ENCODE measurements around the gene CD164. TPM values are rescaled to one million over a fixed set of nuclear protein-coding genes. Genes with fewer than 3 reads are reported as not detected.
"Not testable (repeated sequence)": the region's sequence is repeated elsewhere in the genome, so short reads cannot be mapped to it uniquely, and the experiment has no call there.

CD164 gene
- total and polyA plus RNA-seq, 9 donors = 165 to 327 (median 244) TPM

GRCh38 chr6:109336221-109336961 lies 45.9 kb downstream of the CD164 start:
- H3K36me3 ChIP-seq (ENCODE audit: control insufficient read depth, insufficient read depth, low read length) = no peaks in the 10 kb centered on the region
- no peaks in the 10 kb centered on the region for H3K27me3 ChIP-seq (ENCODE audit: control insufficient read depth, insufficient read depth, low read length)
- H3K27ac ChIP-seq (ENCODE audit: low read length) = no peak overlapping the region
- no CpG with 5 or more reads among the region's 3 CpGs for WGBS (ENCODE audit: insufficient coverage)
- H3K4me3 ChIP-seq (ENCODE audit: low read length) = no peak overlapping the region
- no peaks in the 10 kb centered on the region for H3K9me3 ChIP-seq (replicated peaks; ENCODE audit: control insufficient read depth, low read depth, low read length)
- no peak for DNase-seq
- H3K4me1 ChIP-seq (ENCODE audit: control insufficient read depth, insufficient read depth, low read length) = peaks cover 18% of the 10 kb centered on the region

- H3K27ac ChIP-seq (ENCODE audit: low read length); H3K36me3 ChIP-seq (ENCODE audit: control insufficient read depth, insufficient read depth, low read length); H3K9me3 ChIP-seq (replicated peaks; ENCODE audit: control insufficient read depth, low read depth, low read length); H3K27me3 ChIP-seq (ENCODE audit: control insufficient read depth, insufficient read depth, low read length); H3K4me1 ChIP-seq (ENCODE audit: control insufficient read depth, insufficient read depth, low read length); H3K4me3 ChIP-seq (ENCODE audit: low read length); DNase-seq: not testable (repeated sequence)
- WGBS (ENCODE audit: insufficient coverage) = no CpG with 5 or more reads among the region's 1 CpG
Observed at GRCh38 chr6:109333870-109334269, 48.4 kb downstream of the CD164 start.

DNA sequence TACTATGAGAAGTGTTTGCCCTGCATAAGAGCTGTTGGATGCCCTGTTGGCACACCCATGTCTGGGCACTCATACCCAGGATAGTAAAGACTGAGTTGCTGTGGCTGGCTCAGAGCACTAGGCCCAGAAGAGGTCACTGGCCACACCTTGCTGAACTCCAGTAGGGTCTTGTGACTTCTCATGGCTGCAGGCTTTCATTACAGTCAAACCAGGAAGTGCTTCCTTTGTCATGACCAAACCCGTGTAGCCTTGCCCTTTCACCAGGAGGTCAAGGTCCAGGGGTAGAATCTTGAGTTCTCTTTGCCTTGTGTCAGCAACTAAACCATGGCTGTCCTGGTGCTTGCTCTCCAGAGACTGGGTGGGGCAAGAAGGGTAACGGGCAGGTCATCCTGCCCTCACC lies 49.5 kb downstream of the CD164 start:
- H3K4me1 ChIP-seq (ENCODE audit: control insufficient read depth, insufficient read depth, low read length) = no peaks in the 10 kb centered on the region
- no peak overlapping the region for H3K27ac ChIP-seq (ENCODE audit: low read length)
- WGBS (ENCODE audit: insufficient coverage) = 56% methylated on average over 1 of the region's 2 CpGs
- no peaks in the 10 kb centered on the region for H3K36me3 ChIP-seq (ENCODE audit: control insufficient read depth, insufficient read depth, low read length)
- H3K4me3 ChIP-seq (ENCODE audit: low read length) = no peak overlapping the region
- DNase-seq = no peak
- no peaks in the 10 kb centered on the region for H3K9me3 ChIP-seq (replicated peaks; ENCODE audit: control insufficient read depth, low read depth, low read length)
- no peaks in the 10 kb centered on the region for H3K27me3 ChIP-seq (ENCODE audit: control insufficient read depth, insufficient read depth, low read length)

- DNase-seq = no peak
- Histone ChIP-seq H3K4me1 (ENCODE audit: control insufficient read depth, insufficient read depth, low read length) (no peaks in the 10 kb centered on the region), H3K9me3 (replicated peaks; ENCODE audit: control insufficient read depth, low read depth, low read length) (no peaks in the 10 kb centered on the region), H3K36me3 (ENCODE audit: control insufficient read depth, insufficient read depth, low read length) (no peaks in the 10 kb centered on the region), H3K4me3 (ENCODE audit: low read length) (no peak overlapping the region), H3K27ac (ENCODE audit: low read length) (no peak overlapping the region), H3K27me3 (ENCODE audit: control insufficient read depth, insufficient read depth, low read length) (no peaks in the 10 kb centered on the region)
Observed at GRCh38 chr6:109331081-109331480, 51.2 kb downstream of the CD164 start.

DNA sequence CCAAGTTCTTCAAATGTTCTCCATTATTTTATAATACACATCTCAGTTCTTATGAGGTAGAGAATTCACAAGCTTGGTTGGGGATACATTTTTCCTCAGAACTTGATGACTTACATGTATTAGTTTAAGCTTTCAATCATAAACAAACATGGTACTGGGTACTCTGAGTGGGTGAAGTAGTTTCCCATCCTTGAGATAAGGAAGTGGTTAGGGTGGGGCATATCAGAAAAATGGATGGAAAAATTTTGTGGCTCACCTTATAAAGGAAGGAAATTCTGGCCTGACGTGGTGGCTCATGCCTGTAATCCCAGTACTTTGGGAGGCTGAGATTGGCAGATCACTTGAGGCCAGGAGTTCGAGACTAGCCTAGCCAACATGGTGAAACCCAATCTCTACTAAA lies 52.0 kb downstream of the CD164 start:
- Histone ChIP-seq H3K36me3 (ENCODE audit: control insufficient read depth, insufficient read depth, low read length) (no peaks in the 10 kb centered on the region), H3K9me3 (replicated peaks; ENCODE audit: control insufficient read depth, low read depth, low read length) (no peaks in the 10 kb centered on the region), H3K27ac (ENCODE audit: low read length) (no peak overlapping the region), H3K4me3 (ENCODE audit: low read length) (no peak overlapping the region), H3K27me3 (ENCODE audit: control insufficient read depth, insufficient read depth, low read length) (no peaks in the 10 kb centered on the region), H3K4me1 (ENCODE audit: control insufficient read depth, insufficient read depth, low read length) (no peaks in the 10 kb centered on the region)
- no peak for DNase-seq
- no CpG with 5 or more reads among the region's 2 CpGs for WGBS (ENCODE audit: insufficient coverage)

GRCh38 chr6:109328629-109329028 lies 53.6 kb downstream of the CD164 start:
- H3K27ac ChIP-seq (ENCODE audit: low read length) = no peak overlapping the region
- no peaks in the 10 kb centered on the region for H3K9me3 ChIP-seq (replicated peaks; ENCODE audit: control insufficient read depth, low read depth, low read length)
- H3K4me1 ChIP-seq (ENCODE audit: control insufficient read depth, insufficient read depth, low read length) = peaks cover 2% of the 10 kb centered on the region
- H3K36me3 ChIP-seq (ENCODE audit: control insufficient read depth, insufficient read depth, low read length) = no peaks in the 10 kb centered on the region
- no peak overlapping the region for H3K4me3 ChIP-seq (ENCODE audit: low read length)
- no CpG with 5 or more reads among the region's 4 CpGs for WGBS (ENCODE audit: insufficient coverage)
- no peaks in the 10 kb centered on the region for H3K27me3 ChIP-seq (ENCODE audit: control insufficient read depth, insufficient read depth, low read length)
- no peak for DNase-seq

DNA sequence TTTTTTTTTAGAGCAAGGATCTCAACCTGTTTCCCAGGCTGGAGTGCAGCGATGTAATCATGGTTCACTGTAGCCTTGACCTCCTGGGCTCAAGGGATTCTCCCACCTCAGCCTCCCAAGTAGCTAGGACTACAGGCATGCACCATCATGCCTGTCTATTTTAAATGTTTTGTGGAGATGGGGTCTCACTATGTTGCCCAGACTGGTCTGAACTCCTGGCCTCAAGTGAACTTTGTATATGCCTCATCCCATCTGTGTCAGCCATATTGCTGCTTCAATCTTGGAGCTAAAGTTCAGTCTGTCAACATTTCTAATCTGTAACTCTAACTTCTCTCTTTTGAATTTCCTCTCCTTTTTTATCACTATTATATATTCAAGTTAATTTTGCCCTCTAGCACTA lies 54.3 kb downstream of the CD164 start:
- DNase-seq = no peak
- no CpG with 5 or more reads among the region's 1 CpG for WGBS (ENCODE audit: insufficient coverage)
- no peaks in the 10 kb centered on the region for H3K9me3 ChIP-seq (replicated peaks; ENCODE audit: control insufficient read depth, low read depth, low read length)

DNA sequence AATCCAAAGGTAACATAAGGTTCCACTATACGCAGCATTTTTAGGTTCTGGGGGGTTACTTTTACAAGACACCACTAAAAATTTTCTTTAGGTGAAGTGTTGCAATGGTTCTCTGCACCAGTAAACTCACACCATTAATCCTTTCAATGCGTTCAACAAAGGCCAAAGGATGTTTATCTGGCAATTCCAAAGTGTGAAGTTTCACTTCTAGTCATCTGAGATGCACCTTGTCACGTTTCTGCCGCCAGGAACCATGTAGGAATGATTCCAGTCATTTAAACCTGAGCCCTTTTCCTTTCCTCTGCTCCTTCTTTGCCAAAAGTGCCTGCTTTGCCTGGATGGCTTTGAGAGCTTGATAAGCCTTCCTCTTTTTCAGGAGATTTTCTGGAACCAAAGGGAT lies 54.8 kb downstream of the CD164 start:
- Histone ChIP-seq H3K36me3 (ENCODE audit: control insufficient read depth, insufficient read depth, low read length) (no peaks in the 10 kb centered on the region), H3K27me3 (ENCODE audit: control insufficient read depth, insufficient read depth, low read length) (no peaks in the 10 kb centered on the region), H3K27ac (ENCODE audit: low read length) (no peak overlapping the region), H3K4me1 (ENCODE audit: control insufficient read depth, insufficient read depth, low read length) (peaks cover 10% of the 10 kb centered on the region), H3K4me3 (ENCODE audit: low read length) (no peak overlapping the region), H3K9me3 (replicated peaks; ENCODE audit: control insufficient read depth, low read depth, low read length) (no peaks in the 10 kb centered on the region)
- WGBS (ENCODE audit: insufficient coverage) = 67% methylated on average over 2 of the region's 4 CpGs
- DNase-seq = no peak

More for the DNA sequence above, 54.3 kb downstream of the CD164 start:
- Histone ChIP-seq H3K36me3 (ENCODE audit: control insufficient read depth, insufficient read depth, low read length) (no peaks in the 10 kb centered on the region), H3K4me1 (ENCODE audit: control insufficient read depth, insufficient read depth, low read length) (peaks cover 7% of the 10 kb centered on the region), H3K4me3 (ENCODE audit: low read length) (no peak overlapping the region), H3K27ac (ENCODE audit: low read length) (no peak overlapping the region), H3K27me3 (ENCODE audit: control insufficient read depth, insufficient read depth, low read length) (no peaks in the 10 kb centered on the region)

DNA sequence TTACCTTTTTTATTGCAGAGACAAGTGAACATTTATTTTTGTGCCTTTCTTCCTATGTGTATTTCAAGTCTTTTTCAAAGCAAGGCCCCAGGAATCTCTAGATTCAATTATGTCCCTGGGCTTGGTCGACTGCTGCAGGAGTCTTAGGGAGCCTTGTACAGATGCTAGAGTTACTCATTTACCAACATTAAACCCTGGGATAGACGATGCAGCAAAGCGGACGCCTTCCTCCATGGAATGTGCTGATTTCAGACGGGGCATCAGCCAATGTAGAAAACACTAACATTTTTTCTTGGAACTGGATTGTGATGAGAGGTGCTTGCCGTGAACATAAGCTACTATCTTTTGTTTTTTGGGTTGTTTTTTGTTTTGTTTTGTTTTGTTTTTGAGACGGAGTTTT lies 55.9 kb downstream of the CD164 start:
- H3K4me3 ChIP-seq (ENCODE audit: low read length) = no peak overlapping the region
- no peak for DNase-seq
- no CpG with 5 or more reads among the region's 7 CpGs for WGBS (ENCODE audit: insufficient coverage)
- no peak overlapping the region for H3K27ac ChIP-seq (ENCODE audit: low read length)
- no peaks in the 10 kb centered on the region for H3K9me3 ChIP-seq (replicated peaks; ENCODE audit: control insufficient read depth, low read depth, low read length)
- peaks cover 10% of the 10 kb centered on the region for H3K4me1 ChIP-seq (ENCODE audit: control insufficient read depth, insufficient read depth, low read length)
- no peaks in the 10 kb centered on the region for H3K36me3 ChIP-seq (ENCODE audit: control insufficient read depth, insufficient read depth, low read length)
- no peaks in the 10 kb centered on the region for H3K27me3 ChIP-seq (ENCODE audit: control insufficient read depth, insufficient read depth, low read length)

- Histone ChIP-seq H3K27ac (ENCODE audit: low read length) (no peak overlapping the region), H3K9me3 (replicated peaks; ENCODE audit: control insufficient read depth, low read depth, low read length) (no peaks in the 10 kb centered on the region), H3K27me3 (ENCODE audit: control insufficient read depth, insufficient read depth, low read length) (no peaks in the 10 kb centered on the region), H3K36me3 (ENCODE audit: control insufficient read depth, insufficient read depth, low read length) (no peaks in the 10 kb centered on the region), H3K4me1 (ENCODE audit: control insufficient read depth, insufficient read depth, low read length) (peaks cover 10% of the 10 kb centered on the region), H3K4me3 (ENCODE audit: low read length) (no peak overlapping the region)
- DNase-seq = no peak
- WGBS (ENCODE audit: insufficient coverage) = 49% methylated on average over 8 of the region's 8 CpGs
Observed at GRCh38 chr6:109325400-109325801, 56.9 kb downstream of the CD164 start.

DNA sequence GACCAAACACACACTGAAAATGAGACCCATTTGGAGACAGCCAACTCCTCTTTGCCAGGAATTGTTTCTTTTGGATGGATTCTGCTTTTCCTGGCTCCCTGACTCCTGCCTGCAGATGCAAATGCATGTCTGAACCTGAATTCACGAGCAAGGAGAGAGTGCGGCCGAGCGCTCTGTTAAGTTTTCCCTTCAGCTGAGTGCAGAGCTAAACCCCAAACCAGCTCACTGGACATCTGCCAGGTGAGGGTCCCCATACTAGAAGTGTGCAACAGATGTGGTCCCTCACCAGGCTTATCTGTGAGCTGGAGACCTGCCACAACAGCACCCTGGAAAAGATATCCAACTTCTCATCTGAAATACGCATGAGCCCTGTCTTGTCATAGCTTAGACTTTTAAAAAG lies 59.0 kb downstream of the CD164 start:
- Histone ChIP-seq H3K36me3 (ENCODE audit: control insufficient read depth, insufficient read depth, low read length) (no peaks in the 10 kb centered on the region), H3K27me3 (ENCODE audit: control insufficient read depth, insufficient read depth, low read length) (no peaks in the 10 kb centered on the region), H3K27ac (ENCODE audit: low read length) (no peak overlapping the region), H3K9me3 (replicated peaks; ENCODE audit: control insufficient read depth, low read depth, low read length) (no peaks in the 10 kb centered on the region), H3K4me3 (ENCODE audit: low read length) (no peak overlapping the region), H3K4me1 (ENCODE audit: control insufficient read depth, insufficient read depth, low read length) (peaks cover 23% of the 10 kb centered on the region)
- 42% methylated on average over 4 of the region's 5 CpGs for WGBS (ENCODE audit: insufficient coverage)
- DNase-seq = no peak
